Upper lobe of left lung (tissue), 4 donors: Measurements from ENCODE around the gene GALNT2.

Source experiments
- CTCF ChIP-seq, 6 experiments: fragments of 450-650 bp in 4 of 6; fragments of 200-600 bp in 2 of 6; sonication (generic) in 2 of 6; IDR thresholded peaks; one replicate each; pipeline ENCODE4 v1.5.1; 2016 to 2019; ENCODE audit warnings: antibody characterized with exemption in 6 of 6
- EP300 ChIP-seq, 4 donors: sonication (generic); formaldehyde crosslinking; IDR thresholded peaks; one replicate each; pipeline ENCODE4 v1.5.1; 2017; ENCODE audit warnings: antibody characterized with exemption in 4 of 4, control low read depth in 2 of 4
- POLR2AphosphoS5 ChIP-seq, 2 donors: sonication (generic); formaldehyde crosslinking; IDR thresholded peaks; one replicate each; pipeline ENCODE4 v1.5.1; 2017; ENCODE audit warnings: antibody characterized with exemption in 2 of 2

- TF ChIP-seq EP300 (IDR thresholded peaks at IDR 0.05) (no peak), CTCF (IDR thresholded peaks at IDR 0.05) (no peak), POLR2AphosphoS5 (IDR thresholded peaks at IDR 0.05) (no peak)
Measured at GRCh38 chr1:230139315-230139714, 72.3 kb downstream of the GALNT2 start.
